Activated CD4-positive, CD25-positive, alpha-beta regulatory T cell treated with anti-CD3 and anti-CD28 coated beads, Interleukin-2, amount 50 U/mL, for 24 hours (primary cell): Measurements from ENCODE around the gene ROGDI.

ENCODE experiments used
- ATAC-seq, 2 donors: fragments of 150-1000 bp; cut with Tn5 transposase; one replicate each; pipeline ENCODE4 v1.10.0; 2021; ENCODE audit warnings: mild to moderate bottlenecking in 1 of 2, moderate library complexity in 1 of 2

Gene ROGDI

DNA sequence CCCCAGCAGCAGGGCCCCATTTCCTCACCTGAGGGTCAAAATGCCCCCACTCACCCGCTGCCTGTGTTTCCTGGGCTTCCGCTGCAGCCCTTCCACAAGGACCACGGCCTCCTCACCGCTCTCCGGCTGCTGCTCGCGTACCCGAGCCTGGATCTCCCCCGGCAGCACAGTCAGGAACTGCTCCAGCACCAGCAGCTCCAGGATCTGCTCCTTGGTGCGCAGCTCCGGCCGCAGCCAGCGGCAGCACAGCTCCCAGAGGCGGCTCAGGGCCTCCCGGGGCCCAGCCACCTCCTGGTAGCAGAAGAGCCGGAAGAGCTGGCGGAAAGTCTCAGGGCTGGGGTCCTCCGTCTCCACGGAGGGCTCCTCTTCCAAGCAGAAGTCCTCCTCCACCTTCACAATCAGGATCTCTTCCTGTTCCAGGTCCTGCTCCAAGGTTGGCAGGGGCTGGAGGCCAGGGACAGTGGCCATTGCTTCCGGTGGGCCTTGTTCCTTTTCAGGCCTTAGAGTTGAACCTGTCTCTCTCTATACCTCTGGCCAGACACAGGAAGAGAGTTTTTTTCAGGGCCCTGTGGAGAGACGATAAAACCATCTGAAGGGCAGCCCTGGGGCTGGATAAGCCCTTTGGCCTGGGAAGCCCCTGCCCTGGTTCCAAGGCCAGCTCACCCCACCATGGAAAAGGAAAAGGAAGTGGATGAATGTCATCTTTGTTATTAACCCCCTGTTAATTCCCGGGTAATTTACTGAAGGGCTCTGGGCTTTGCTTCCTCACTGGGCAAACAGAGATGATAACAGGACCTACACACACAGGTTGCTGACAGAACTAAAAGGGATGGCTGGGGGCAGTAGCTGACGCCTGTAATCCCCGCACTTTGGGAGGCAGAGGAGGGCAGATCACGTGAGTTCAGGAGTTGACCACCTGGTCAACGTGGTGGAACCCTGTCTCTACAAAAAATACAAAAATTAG, 36.6 kb downstream of the ROGDI start:
- no peak for ATAC-seq

DNA sequence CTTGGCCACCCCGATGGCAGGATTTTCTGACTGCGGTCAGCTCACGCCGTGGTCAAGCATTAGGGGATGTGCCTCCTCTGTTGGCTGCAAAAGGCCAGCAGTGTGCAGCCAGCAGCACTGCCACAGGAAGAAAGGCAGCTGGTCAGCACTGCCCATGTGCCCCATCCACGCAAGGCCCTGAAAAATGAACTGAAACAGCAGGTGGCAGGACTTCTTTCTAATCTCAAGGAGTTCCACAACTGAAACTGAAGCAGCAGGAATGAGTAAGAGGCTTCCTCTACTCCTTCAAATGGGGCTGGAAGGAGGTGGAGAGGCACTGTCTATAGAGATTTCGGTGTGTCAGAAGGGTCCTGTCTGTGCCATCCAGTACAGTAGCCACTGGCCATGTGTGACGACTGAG, 38.6 kb downstream of the ROGDI start:
- no peak for ATAC-seq

DNA sequence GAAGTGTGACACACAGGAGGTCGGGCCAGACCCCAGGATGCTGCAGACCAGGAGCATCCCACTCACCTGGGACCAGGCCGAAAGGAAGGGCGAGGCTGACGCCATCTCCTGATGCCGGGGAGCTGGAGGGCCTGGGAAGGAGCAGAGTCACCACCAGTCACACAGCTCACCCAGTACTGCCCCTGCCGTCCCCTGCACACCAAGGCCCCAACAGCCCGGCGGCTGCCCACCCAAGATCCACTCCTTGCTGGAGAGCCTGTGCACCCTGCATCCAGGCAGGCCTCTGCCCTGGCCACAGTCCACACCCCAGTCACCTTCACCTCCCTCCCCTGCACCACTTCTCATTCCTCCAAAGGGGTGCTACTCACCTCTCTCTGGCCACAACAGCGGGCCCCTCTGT, 40.2 kb downstream of the ROGDI start:
- ATAC-seq: no peak

DNA sequence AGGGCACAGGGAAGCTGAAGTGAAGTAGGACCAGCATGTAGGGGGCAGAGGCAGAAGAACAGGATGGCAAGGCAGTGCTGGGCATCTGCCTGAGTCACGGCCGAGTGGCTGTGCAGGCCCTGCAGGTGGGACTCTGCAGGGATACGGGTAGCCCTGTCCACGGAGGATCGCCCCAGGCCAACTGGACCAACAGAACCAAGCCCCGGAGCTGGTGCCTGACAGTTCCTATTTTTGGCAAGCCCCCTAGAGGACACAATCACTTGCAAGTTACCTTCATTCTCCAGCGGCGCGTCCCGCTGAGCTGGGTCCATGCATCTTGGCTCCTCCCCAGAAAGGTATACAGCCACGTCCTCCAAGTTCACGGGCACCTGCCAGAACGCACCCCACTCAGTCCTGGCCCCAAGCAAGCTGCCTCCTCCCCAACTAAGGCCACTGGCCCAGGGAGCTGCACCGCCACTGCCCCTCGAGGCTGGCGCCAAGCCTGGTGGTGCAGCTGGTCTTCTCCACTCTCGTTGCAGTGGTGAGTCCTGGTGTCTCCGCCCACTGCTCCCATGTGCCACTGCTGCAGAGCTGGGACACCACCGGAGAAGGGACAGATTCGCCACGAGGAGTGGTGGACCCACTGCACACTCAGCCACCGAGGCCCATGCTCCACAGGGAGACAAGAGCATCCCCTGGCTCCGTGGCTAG, 42.1 kb downstream of the ROGDI start:
- ATAC-seq: no peak

DNA sequence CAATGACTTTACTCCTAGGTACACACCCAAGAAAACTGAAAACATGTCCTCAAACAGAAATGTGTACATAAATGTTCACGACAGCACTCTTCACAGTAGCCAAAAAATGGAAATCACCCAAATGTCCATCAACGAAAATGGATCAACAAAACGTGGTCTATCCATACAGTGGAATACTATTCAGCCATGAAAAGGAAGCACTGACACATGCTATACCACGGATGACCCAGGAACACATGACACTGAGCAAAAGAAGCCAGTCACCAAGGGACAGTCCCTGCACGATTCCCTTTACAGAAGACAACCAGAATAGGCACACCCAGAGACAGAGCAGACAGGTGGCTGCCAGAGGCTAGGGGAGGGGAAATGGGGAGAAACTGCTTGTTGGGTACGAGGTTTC, 46.7 kb downstream of the ROGDI start:
- no peak for ATAC-seq

DNA sequence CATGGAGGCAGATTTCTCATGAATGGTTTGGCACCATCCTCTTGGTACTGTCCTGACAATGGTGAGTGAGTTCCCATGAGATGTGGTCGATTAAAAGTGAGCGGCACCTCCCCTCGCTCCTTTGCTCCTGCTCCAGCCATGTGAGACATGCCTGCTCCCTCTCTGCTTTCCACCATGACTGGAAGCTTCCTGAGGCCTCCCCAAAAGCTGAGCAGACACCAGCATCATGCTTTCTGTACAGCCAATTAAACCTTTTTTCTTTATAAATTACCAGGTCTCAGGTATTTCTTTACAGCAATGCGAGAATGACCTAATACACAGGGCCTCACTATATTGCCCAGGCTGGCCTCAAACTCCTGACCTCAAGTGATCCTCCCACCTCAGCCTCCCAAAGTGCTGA, 47.6 kb downstream of the ROGDI start:
- no peak for ATAC-seq

DNA sequence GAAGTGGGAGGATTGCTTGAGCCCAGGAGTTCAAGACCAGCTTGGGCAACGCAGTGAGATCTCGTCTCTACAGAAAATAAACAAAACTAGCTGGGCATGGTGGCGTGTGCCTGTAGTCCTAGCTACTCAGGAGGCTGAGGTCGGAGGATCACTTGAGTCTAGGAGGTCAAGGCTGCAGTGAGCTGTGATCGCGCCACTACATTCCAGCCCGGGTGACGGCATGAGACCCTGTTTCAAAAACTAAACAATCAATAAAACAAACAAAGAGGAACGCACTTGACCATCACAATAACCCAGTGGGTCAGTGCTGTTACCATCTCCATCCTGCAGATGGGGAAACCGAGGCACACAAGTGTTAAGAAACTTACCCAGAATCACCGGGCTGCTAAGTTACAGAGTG, 49.2 kb downstream of the ROGDI start:
- no peak for ATAC-seq

DNA sequence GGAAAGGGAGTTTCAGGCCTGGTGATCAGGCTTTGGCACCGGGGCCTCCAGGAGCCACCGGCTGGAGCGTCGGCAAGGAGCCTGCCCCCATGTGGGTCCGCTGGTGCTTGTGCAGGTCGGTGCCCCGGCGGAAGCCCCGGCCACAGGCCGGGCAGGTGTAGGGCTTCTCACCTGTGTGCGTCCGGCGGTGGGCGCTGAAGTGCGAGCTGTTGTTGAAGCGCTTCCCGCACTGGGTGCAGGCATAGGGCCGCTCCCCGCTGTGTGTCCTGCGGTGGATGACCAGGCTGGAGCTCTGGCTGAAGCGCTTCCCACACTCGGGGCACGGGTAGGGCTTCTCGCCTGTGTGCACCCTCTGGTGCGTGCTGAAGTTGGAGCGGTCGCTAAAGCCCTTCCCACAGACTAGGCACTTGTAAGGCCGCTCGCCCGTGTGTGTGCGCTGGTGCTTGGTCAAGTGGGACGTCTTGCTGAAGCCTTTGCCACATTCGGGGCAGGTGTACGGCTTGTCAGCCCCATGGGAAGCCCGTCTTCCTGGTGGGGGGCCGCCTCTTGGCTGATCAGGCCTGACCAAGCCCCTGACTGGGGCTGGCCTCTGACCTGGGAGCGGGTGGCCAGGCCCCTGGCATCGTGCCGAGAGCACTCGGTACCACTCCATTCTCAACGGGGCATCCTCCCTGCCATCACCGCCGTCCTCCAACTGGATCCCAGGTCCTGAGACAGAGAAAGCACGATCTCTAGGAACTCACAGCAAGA, 49.9 kb downstream of the ROGDI start:
- ATAC-seq: no peak

DNA sequence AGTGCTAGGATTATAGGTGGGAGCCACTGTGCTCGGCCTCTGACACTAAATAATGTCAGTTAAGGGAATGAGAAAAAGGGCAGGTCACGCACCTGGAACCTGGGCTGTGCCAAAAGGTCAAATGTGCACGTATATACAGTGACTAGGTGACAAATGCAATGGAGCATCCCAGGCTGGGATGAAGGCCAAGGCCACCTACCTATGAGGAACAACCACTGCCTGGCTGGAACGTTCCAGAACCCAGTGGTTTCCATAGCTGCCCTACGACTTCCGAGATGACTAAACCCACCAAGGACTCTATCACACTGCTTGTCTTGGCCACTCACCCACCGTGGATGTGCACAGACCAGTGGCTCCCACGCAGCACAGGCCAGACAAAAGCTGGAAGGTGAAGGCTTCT, 51.5 kb downstream of the ROGDI start:
- no peak for ATAC-seq

DNA sequence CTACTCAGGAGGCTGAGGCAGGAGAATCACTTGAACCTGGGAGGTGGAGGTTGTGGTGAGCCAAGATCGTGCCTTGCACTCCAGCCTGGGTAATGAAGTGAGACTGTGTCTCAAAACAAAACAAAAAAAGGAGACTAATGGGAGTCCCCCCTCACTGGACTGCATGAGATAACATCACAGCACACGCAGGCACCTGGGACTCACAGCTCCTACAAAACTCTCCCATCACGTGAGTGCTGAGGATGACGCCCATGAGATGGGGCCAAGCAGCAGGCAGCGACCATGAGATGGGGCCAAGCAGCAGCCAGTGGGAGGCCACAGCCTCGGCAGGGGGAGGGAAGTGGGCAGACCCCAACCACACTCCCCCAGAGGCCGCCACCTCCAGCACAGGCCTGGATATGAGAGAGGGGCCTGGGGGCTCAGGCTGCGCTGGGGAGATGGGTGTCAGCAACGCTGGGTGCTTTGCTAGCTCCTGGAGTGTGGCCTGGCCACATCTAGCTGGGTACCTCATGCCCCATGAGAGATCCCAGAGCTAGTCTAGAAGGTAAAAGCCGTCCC, 52.7 kb downstream of the ROGDI start:
- no peak for ATAC-seq

DNA sequence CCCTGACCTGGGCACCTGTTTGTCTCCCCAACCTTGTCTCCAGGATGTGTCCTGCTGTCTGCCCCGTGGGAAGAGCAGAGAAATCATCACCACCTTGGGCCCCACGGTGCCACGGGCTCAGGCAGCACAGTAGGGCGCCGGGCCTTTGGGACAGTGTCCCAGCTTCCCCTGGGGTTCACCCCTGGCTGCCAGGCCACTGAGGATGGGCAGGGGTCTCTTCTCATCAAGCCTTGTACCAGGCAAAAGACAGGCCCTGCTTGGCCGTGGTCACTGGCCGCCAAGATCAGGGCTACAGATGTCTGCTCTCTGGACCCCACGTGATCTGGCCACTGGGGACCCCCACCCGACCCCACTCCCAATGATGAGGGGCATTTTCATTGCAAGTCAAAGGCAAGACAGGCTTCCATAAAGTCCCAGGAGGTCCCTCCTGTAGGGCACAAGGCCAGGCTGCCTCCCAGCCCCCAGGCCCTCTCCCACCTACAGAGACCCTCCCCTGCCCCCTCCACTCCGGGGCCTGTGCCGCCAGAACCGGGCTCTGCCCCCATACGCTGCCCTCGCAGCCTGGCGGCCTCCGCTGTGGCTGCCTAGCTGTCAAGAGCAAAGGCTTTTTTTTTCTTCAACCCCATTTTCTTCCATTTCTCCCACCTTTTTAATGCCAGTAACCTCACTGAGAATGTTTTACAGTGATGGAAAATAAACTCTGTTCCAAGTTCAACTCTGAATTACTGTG, 53.6 kb downstream of the ROGDI start:
- no peak for ATAC-seq

DNA sequence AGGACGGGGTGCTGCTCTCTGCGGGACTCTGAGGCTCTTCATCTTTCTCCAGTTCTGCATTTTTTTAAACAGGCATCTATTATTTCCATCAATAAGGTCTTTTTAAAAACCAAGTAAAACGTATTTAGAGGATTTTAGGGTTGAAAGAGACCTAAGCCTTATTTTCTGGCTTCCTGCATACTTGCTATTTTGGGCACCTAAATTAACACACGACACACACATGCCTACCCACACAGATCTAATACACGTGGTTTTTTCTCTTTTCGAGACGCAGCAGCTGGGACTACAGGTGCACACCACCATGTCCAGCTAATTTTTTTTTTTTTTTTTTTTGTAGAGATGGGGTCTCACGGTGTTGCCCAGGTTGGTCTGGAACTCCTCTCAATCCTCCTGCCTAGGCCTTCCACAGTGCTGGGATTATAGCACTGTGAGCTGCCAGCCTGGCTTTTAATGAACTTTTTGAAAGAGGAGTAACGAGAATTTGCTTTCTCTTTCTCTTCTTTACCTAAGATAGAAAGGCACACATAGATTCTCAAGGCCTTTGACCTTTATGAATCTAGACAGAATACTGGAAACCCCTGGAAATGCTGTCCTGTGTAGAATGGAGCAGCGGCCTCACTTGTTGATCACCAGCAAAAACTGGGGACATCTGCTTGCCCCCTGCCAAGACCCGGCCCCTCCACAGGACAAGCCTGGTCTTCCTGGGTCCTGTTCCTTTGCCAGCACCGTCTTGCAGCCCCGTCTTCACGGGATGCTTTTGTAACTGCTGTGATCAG, 54.3 kb downstream of the ROGDI start:
- peak; percentile 17 to 25 for ATAC-seq

DNA sequence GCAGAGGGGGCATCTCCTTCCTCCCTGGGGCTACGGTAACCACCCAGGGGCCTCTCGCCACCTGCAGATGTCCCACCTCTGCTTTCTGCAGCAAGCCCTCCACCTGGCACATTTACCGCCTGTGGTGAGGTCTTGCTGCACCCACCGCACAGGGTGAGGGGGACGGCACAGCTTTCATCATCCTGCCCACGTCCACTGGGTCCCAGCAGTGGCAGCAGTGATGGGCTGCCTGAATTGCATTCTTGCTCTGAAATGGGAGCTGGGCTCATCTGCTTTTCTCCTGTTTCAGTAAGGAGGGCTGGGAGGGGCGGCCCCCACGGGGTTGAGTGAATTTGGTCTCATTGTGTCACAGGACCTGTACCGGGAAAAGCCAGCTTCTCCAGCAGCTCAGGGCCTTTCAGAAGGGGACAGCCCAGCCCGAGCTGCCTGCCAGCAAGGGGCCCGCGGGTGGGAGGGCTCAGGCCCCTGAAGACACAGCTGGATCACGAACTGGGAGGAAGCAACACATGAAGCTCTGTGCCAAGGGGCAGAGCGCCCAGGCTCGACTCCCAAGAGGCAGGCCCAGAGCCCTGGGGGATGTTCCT, 55.4 kb downstream of the ROGDI start:
- ATAC-seq: no peak
